Stimulated activated CD4-positive, alpha-beta T cell treated with anti-CD3 and anti-CD28 coated beads, Interleukin-4, amount 100 ng/mL, for 4 hours (primary cell): ENCODE results near the gene PPAT.
"Not testable (repeated sequence)": the region's sequence is repeated elsewhere in the genome, so short reads cannot be mapped to it uniquely, and the experiment has no call there.

Source experiments
- DNase-seq, 2 experiments: peaks; one replicate each; pipeline ENCODE4 v3.0.0-alpha.2; 2020

PPAT gene

GRCh38 chr4:56372774-56373173 lies 62.6 kb downstream of the PPAT start:
- DNase-seq = no peak

- no peak for DNase-seq
Observed at GRCh38 chr4:56371426-56372220, 63.8 kb downstream of the PPAT start.

GRCh38 chr4:56370377-56370776 lies 65.0 kb downstream of the PPAT start:
- DNase-seq = no peak

- not testable (repeated sequence) for DNase-seq
Observed at GRCh38 chr4:56362981-56363380, 72.4 kb downstream of the PPAT start.

- no peak for DNase-seq
Observed at GRCh38 chr4:56360071-56360470, 75.3 kb downstream of the PPAT start.

- no peak for DNase-seq
Observed at GRCh38 chr4:56356650-56357049, 78.8 kb downstream of the PPAT start.

- no peak for DNase-seq
Observed at GRCh38 chr4:56348576-56348975, 86.8 kb downstream of the PPAT start.

GRCh38 chr4:56345458-56345857 lies 90.0 kb downstream of the PPAT start:
- DNase-seq = no peak
